Vagina (tissue), 2 donors: ENCODE measurements around the gene IGSF9. TPM values are rescaled to one million over a fixed set of nuclear protein-coding genes. Genes with fewer than 3 reads are reported as not detected.
A peak's percentile ranks its signal among the peaks of the same experiment; 100 is the strongest.

Experiments used
- DNase-seq, 2 donors: peaks; one replicate each; pipeline ENCODE4 v3.0.0-alpha.2; 2017; ENCODE audit errors: extremely low spot score in 2 of 2
- H3K27ac ChIP-seq: fragments of 200-600 bp; sonication (generic); one replicate; pipeline ENCODE4 v1.5.1; 2019
- H3K27me3 ChIP-seq: fragments of 200-600 bp; sonication (generic); one replicate; pipeline ENCODE4 v1.5.1; 2019
- H3K36me3 ChIP-seq, 2 donors: fragments of 200-600 bp; sonication (generic); one replicate each; pipeline ENCODE4 v1.5.1; 2017 to 2019
- H3K4me1 ChIP-seq: fragments of 200-600 bp; sonication (generic); one replicate; pipeline ENCODE4 v1.5.1; 2019
- H3K4me3 ChIP-seq, 2 donors: fragments of 200-600 bp; sonication (generic); 1 replicate in 1 of 2; 2 replicates in 1 of 2; pipeline ENCODE4 v1.5.1; 2016 to 2019
- H3K9me3 ChIP-seq: fragments of 200-600 bp; sonication (generic); one replicate; pipeline ENCODE4 v1.5.1; 2019
- CTCF ChIP-seq, 3 experiments: fragments of 450-650 bp in 2 of 3; fragments of 200-600 bp in 1 of 3; sonication (generic) in 1 of 3; IDR thresholded peaks; one replicate each; pipeline ENCODE4 v1.5.1; 2017 to 2019; ENCODE audit warnings: antibody characterized with exemption in 3 of 3, mild to moderate bottlenecking in 2 of 3, moderate library complexity in 2 of 3
- POLR2A ChIP-seq, 2 donors: fragments of 450-650 bp; IDR thresholded peaks; one replicate each; pipeline ENCODE4 v1.6.1; 2017; ENCODE audit warnings: antibody characterized with exemption in 2 of 2, mild to moderate bottlenecking in 2 of 2, moderate library complexity in 2 of 2
- POLR2AphosphoS5 ChIP-seq, 2 donors: sonication (generic); formaldehyde crosslinking; IDR thresholded peaks; one replicate each; pipeline ENCODE4 v1.9.0; 2017; ENCODE audit warnings: antibody characterized with exemption in 2 of 2, mild to moderate bottlenecking in 2 of 2, low read depth in 1 of 2; ENCODE audit not compliant: insufficient read depth in 1 of 2
- intact Hi-C: fragments of 100-400 bp; cut with DNase I; formaldehyde crosslinking; loops from one replicate; pipeline ENCODE4 v1.15.1; 2023
- total RNA-seq: library from RNA; depleted of rRNA; stranded (reverse); fragments of >200 nt; gene quantifications from one replicate; pipeline ENCODE4 v1.2.3, GENCODE V29; 2016

The IGSF9 gene
- total RNA-seq, 1 donor from 2014 or later = 5.6 TPM

GRCh38 chr1:159986531-159986930, 41.1 kb upstream of the IGSF9 start:
- H3K4me3 ChIP-seq = no peak overlapping the region
- H3K4me1 ChIP-seq = no peaks in the 10 kb centered on the region
- H3K27me3 ChIP-seq = no peaks in the 10 kb centered on the region
- H3K36me3 ChIP-seq = no peaks in the 10 kb centered on the region
- no peaks in the 10 kb centered on the region for H3K9me3 ChIP-seq
- H3K27ac ChIP-seq = no peak overlapping the region
- intact Hi-C loops = no loop called here
- TF ChIP-seq CTCF (IDR thresholded peaks at IDR 0.05) (no peak), POLR2AphosphoS5 (IDR thresholded peaks at IDR 0.05; ENCODE audit: insufficient read depth in 1 of 2, low read depth in 1 of 2) (no peak), POLR2A (IDR thresholded peaks at IDR 0.05) (no peak)
- DNase-seq = peak in 1 of 2 donors; percentile 37

- no peak for TF ChIP-seq POLR2AphosphoS5 (IDR thresholded peaks at IDR 0.05; ENCODE audit: insufficient read depth in 1 of 2, low read depth in 1 of 2)
- TF ChIP-seq CTCF (IDR thresholded peaks at IDR 0.05) = no peak
- no peak for TF ChIP-seq POLR2A (IDR thresholded peaks at IDR 0.05)
- H3K36me3 ChIP-seq = no peaks in the 10 kb centered on the region
- no peak overlapping the region for H3K4me3 ChIP-seq
- H3K27ac ChIP-seq = no peak overlapping the region
- H3K27me3 ChIP-seq = no peaks in the 10 kb centered on the region
- no peaks in the 10 kb centered on the region for H3K9me3 ChIP-seq
- no peak for DNase-seq
- H3K4me1 ChIP-seq = no peaks in the 10 kb centered on the region
- intact Hi-C loops = no loop called here
These were observed 40.7 kb upstream of the IGSF9 start for GRCh38 chr1:159986093-159986492.

GRCh38 chr1:159985473-159985872, 40.1 kb upstream of the IGSF9 start:
- Histone ChIP-seq H3K4me3 (no peak overlapping the region), H3K9me3 (no peaks in the 10 kb centered on the region), H3K27ac (no peak overlapping the region), H3K36me3 (no peaks in the 10 kb centered on the region), H3K4me1 (no peaks in the 10 kb centered on the region), H3K27me3 (no peaks in the 10 kb centered on the region)
- peak in 1 of 2 donors; percentile 22 for DNase-seq
- intact Hi-C loops = no loop called here
- TF ChIP-seq POLR2AphosphoS5 (IDR thresholded peaks at IDR 0.05; ENCODE audit: insufficient read depth in 1 of 2, low read depth in 1 of 2) = no peak

- Histone ChIP-seq H3K27me3 (no peaks in the 10 kb centered on the region), H3K9me3 (no peaks in the 10 kb centered on the region), H3K27ac (no peak overlapping the region), H3K36me3 (no peaks in the 10 kb centered on the region), H3K4me3 (no peak overlapping the region), H3K4me1 (no peaks in the 10 kb centered on the region)
- peak in 1 of 2 donors; percentile 40 for DNase-seq
- intact Hi-C loops = no loop called here
- TF ChIP-seq POLR2AphosphoS5 (IDR thresholded peaks at IDR 0.05; ENCODE audit: insufficient read depth in 1 of 2, low read depth in 1 of 2) = no peak
- no peak for TF ChIP-seq CTCF (IDR thresholded peaks at IDR 0.05)
These were observed 38.3 kb upstream of the IGSF9 start for GRCh38 chr1:159983681-159984080.

GRCh38 chr1:159982280-159982679, 36.9 kb upstream of the IGSF9 start:
- Histone ChIP-seq H3K4me1 (no peaks in the 10 kb centered on the region), H3K27me3 (no peaks in the 10 kb centered on the region), H3K9me3 (no peaks in the 10 kb centered on the region), H3K36me3 (no peaks in the 10 kb centered on the region), H3K4me3 (no peak overlapping the region), H3K27ac (no peak overlapping the region)
- TF ChIP-seq POLR2AphosphoS5 (IDR thresholded peaks at IDR 0.05; ENCODE audit: insufficient read depth in 1 of 2, low read depth in 1 of 2) (no peak), POLR2A (IDR thresholded peaks at IDR 0.05) (no peak), CTCF (IDR thresholded peaks at IDR 0.05) (no peak)
- intact Hi-C loops = no loop called here
- no peak for DNase-seq
